Measurements from ENCODE around the gene SPATA32. TPM values are rescaled to one million over a fixed set of nuclear protein-coding genes. Genes with fewer than 3 reads are reported as not detected.

The SPATA32 gene
- total RNA-seq, 4 donors from 2014 or later = not detected

- Histone ChIP-seq H3K36me3 (no peaks in the 10 kb centered on the region), H3K4me1 (peaks cover 0 to 18% of the 10 kb centered on the region in 2 donors), H3K27ac (peak overlapping the region in 1 of 3 donors; percentile 52), H3K4me3 (replicated peaks in 1 of 3) (no peak overlapping the region), H3K9me3 (no peaks in the 10 kb centered on the region), H3K27me3 (no peaks in the 10 kb centered on the region)
- WGBS, 2 donors = 75 to 86% methylated on average over 11 to 18 of the region's 19 CpGs
- peak; percentile 32 to 39 for DNase-seq
- TF ChIP-seq POLR2A (IDR thresholded peaks at IDR 0.05) = no peak
- TF ChIP-seq, protein P1, sequence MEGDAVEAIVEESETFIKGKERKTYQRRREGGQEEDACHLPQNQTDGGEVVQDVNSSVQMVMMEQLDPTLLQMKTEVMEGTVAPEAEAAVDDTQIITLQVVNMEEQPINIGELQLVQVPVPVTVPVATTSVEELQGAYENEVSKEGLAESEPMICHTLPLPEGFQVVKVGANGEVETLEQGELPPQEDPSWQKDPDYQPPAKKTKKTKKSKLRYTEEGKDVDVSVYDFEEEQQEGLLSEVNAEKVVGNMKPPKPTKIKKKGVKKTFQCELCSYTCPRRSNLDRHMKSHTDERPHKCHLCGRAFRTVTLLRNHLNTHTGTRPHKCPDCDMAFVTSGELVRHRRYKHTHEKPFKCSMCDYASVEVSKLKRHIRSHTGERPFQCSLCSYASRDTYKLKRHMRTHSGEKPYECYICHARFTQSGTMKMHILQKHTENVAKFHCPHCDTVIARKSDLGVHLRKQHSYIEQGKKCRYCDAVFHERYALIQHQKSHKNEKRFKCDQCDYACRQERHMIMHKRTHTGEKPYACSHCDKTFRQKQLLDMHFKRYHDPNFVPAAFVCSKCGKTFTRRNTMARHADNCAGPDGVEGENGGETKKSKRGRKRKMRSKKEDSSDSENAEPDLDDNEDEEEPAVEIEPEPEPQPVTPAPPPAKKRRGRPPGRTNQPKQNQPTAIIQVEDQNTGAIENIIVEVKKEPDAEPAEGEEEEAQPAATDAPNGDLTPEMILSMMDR (IDR thresholded peaks at IDR 0.05) = no peak
- intact Hi-C loops (cut with DNase I) = no loop called here
Observed at GRCh38 chr17:45228763-45229539, 32.9 kb downstream of the SPATA32 start.

DNA sequence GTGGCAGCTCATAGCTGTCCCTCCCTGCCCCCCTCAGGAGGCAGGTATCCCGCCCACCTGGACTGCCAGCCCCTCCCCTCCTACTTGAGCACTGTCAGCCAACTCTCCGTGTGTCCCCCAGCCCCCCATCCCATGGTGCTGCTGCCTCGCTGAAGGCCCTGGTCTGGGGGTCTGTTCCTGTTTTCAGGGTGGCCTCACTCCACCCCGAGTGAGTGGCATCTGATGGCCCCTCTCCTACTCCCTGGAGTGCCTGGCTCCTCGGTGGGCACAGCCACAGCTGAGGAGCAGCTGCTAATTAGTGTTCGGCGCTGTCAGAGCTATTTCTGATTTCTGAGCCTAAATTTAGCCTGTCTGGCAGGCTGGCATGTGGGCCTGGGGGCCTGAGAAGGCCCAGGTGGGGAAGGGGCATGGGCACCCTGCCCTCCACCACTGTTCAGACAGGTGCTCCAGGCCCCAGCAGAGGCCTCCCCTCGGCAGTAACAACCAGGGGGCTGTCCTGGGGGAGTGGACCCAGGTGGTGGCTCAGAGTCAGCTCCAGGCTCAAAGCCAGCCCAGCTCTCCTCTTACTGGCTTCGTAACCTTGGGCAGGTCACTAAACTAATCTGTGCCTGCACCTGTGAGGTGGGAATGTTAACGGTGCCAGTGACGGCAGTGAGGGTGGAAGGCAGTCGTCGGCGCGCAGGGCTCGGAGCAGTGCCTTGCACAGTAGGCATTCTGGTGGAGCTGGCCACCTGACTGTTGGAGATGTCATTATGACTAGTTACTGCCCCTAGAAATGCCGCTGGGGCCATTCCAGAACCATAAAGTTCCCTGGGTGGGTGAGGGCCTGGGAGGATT is 33.8 kb downstream of the SPATA32 start:
- Histone ChIP-seq H3K4me3 (replicated peaks in 1 of 3) (no peak overlapping the region), H3K4me1 (peaks cover 0 to 18% of the 10 kb centered on the region in 2 donors), H3K27me3 (no peaks in the 10 kb centered on the region), H3K36me3 (no peaks in the 10 kb centered on the region), H3K9me3 (no peaks in the 10 kb centered on the region), H3K27ac (peak overlapping the region in 1 of 3 donors; percentile 52)
- TF ChIP-seq POLR2A (IDR thresholded peaks at IDR 0.05) = no peak
- TF ChIP-seq, protein P1 (IDR thresholded peaks at IDR 0.05) = no peak
- 58 to 75% methylated on average over 7 to 17 of the region's 17 CpGs for WGBS, 2 donors
- no peak for DNase-seq
- intact Hi-C loops (cut with DNase I) = no loop called here

- no peak for TF ChIP-seq POLR2A (IDR thresholded peaks at IDR 0.05)
- TF ChIP-seq, protein P1 (IDR thresholded peaks at IDR 0.05) = no peak
- Histone ChIP-seq H3K27me3 (no peaks in the 10 kb centered on the region), H3K4me1 (peaks cover 0 to 22% of the 10 kb centered on the region in 2 donors), H3K27ac (peak overlapping the region; percentile 6 to 52 (median 26)), H3K4me3 (replicated peaks in 1 of 3) (no peak overlapping the region), H3K36me3 (no peaks in the 10 kb centered on the region), H3K9me3 (no peaks in the 10 kb centered on the region)
- 77 to 79% methylated on average over 8 of the region's 8 CpGs for WGBS, 2 donors
- DNase-seq = no peak
- intact Hi-C loops (cut with DNase I) = no loop called here
Observed at GRCh38 chr17:45227101-45227925, 34.6 kb downstream of the SPATA32 start.

DNA sequence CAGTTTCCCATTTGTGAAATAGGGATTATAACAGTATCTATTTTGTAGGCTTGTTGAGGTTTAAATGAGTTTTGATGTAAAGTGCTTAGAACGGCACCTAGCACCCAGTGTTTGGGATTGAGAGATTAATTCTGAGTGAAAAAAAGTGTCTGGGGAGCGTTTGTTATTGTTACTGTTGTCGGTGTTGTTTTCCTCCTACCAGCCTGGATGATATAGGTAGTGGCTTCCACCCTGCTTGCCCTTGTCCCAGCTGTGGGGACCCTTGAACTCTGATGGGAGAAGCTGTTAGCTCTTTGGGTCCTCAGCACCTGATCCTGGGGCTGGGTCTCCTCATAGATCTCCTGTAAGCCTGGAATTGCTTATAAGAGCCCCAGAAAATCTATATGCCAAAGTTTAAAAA is 35.3 kb downstream of the SPATA32 start:
- WGBS, 2 donors = 85 to 88% methylated on average over 3 of the region's 3 CpGs
- intact Hi-C loops (cut with DNase I) = no loop called here
- TF ChIP-seq POLR2A (IDR thresholded peaks at IDR 0.05) = no peak
- TF ChIP-seq, protein P1 (IDR thresholded peaks at IDR 0.05) = no peak
- Histone ChIP-seq H3K27me3 (no peaks in the 10 kb centered on the region), H3K4me3 (replicated peaks in 1 of 3) (no peak overlapping the region), H3K4me1 (peaks cover 0 to 25% of the 10 kb centered on the region in 2 donors), H3K27ac (peak overlapping the region in 2 of 3 donors; percentile 6 to 26), H3K9me3 (no peaks in the 10 kb centered on the region), H3K36me3 (no peaks in the 10 kb centered on the region)
- DNase-seq = no peak

All from thyroid gland (tissue), 4 donors.